H1 (cell line): ENCODE results near the gene TGFBR1.

Experiments used
- ASH2L ChIP-seq: fragments of 200-600, 300-600 bp; sonication (generic); IDR thresholded peaks from one replicate; pipeline ENCODE4 v1.7.1; 2017; ENCODE audit warnings: low read length
- BRCA1 ChIP-seq: IDR thresholded peaks from 2 replicates; pipeline ENCODE4 v1.6.1; 2012; ENCODE audit warnings: low read depth, low read length, improper control_type of control experiment
- CREB1 ChIP-seq: IDR thresholded peaks from 2 replicates; pipeline ENCODE4 v1.6.1; 2012; ENCODE audit warnings: inconsistent platforms
- JUN ChIP-seq: IDR thresholded peaks from 2 replicates; pipeline ENCODE4 v1.6.1; 2011; ENCODE audit warnings: low read depth, mild to moderate bottlenecking, improper control_type of control experiment, low read length
- JUND ChIP-seq: IDR thresholded peaks from 2 replicates; pipeline ENCODE4 v1.6.1; 2011; ENCODE audit warnings: mild to moderate bottlenecking, improper control_type of control experiment, low read length
- KDM5A ChIP-seq: fragments of 200-600 bp; IDR thresholded peaks from 2 replicates; pipeline ENCODE4 v1.7.1; 2012; ENCODE audit warnings: mild to moderate bottlenecking, low read length, inconsistent platforms, mixed read lengths
- POLR2A ChIP-seq, 2 experiments: IDR thresholded peaks; 1 replicate in 1 of 2; 2 replicates in 1 of 2; pipeline ENCODE4 v1.6.1; 2011; ENCODE audit warnings: low read depth in 2 of 2, low read length in 2 of 2, mild to moderate bottlenecking in 2 of 2; ENCODE audit errors: control extremely low read depth in 1 of 2
- SP1 ChIP-seq: IDR thresholded peaks from 2 replicates; pipeline ENCODE4 v1.6.1; 2011; ENCODE audit warnings: low read depth, low read length
- SRF ChIP-seq: IDR thresholded peaks from 2 replicates; pipeline ENCODE4 v1.6.1; 2011; ENCODE audit warnings: mild to moderate bottlenecking, low read depth, low read length, moderate library complexity
- YY1 ChIP-seq: IDR thresholded peaks from 2 replicates; pipeline ENCODE4 v1.6.1; 2011; ENCODE audit warnings: low read depth, mild to moderate bottlenecking, low read length
- ZNF274 ChIP-seq: IDR thresholded peaks from 2 replicates; pipeline ENCODE4 v1.7.0; 2012; ENCODE audit warnings: low read length, borderline replicate concordance; ENCODE audit errors: extremely low read depth
- TF ChIP-seq, protein P1 (sequence below), 3 experiments: IDR thresholded peaks; 1 replicate in 2 of 3; 2 replicates in 1 of 3; pipeline versions ENCODE4 v1.5.1 to v1.6.1; 2011; ENCODE audit warnings: low read length in 3 of 3, mild to moderate bottlenecking in 3 of 3, inconsistent platforms in 2 of 3, low read depth in 1 of 3, moderate library complexity in 1 of 3; ENCODE audit not compliant: insufficient read depth in 1 of 3; ENCODE audit errors: control extremely low read depth in 1 of 3

DNA sequence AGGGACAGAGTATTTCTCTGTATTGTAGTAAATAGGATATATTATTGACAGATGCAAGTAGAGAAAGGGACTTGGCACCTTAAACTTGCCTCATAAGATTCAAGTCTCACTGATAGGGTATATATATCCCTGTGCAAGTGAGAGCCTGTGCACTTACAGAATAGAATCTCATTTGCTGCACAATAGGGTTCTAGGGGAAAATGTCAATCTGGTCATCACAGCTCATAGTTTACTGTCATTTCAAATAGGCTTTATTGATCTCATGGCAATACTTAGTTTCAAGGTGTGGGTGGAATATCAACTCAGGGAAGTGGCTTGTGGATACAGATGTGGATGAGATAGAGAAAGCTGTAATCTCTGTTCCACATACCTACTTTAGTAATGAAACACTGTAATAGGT lies 42.3 kb downstream of the TGFBR1 start:
- TF ChIP-seq POLR2A (IDR thresholded peaks at IDR 0.05; ENCODE audit: control extremely low read depth in 1 of 2, low read depth in 2 of 2, low read length in 2 of 2) (no peak), JUND (no peak), BRCA1 (no peak), CREB1 (no peak), YY1 (no peak), SP1 (no peak), ASH2L (no peak), JUN (no peak), KDM5A (no peak), SRF (no peak), ZNF274 (no peak)
- TF ChIP-seq, protein P1, sequence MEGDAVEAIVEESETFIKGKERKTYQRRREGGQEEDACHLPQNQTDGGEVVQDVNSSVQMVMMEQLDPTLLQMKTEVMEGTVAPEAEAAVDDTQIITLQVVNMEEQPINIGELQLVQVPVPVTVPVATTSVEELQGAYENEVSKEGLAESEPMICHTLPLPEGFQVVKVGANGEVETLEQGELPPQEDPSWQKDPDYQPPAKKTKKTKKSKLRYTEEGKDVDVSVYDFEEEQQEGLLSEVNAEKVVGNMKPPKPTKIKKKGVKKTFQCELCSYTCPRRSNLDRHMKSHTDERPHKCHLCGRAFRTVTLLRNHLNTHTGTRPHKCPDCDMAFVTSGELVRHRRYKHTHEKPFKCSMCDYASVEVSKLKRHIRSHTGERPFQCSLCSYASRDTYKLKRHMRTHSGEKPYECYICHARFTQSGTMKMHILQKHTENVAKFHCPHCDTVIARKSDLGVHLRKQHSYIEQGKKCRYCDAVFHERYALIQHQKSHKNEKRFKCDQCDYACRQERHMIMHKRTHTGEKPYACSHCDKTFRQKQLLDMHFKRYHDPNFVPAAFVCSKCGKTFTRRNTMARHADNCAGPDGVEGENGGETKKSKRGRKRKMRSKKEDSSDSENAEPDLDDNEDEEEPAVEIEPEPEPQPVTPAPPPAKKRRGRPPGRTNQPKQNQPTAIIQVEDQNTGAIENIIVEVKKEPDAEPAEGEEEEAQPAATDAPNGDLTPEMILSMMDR (IDR thresholded peaks at IDR 0.05; ENCODE audit: control extremely low read depth in 1 of 3, insufficient read depth in 1 of 3, low read depth in 1 of 3, low read length in 3 of 3): no peak
